Liver (tissue), 9 donors: Measurements from ENCODE around the gene PSG7. TPM values are rescaled to one million over a fixed set of nuclear protein-coding genes. Genes with fewer than 3 reads are reported as not detected.
"Not testable (repeated sequence)": the region's sequence is repeated elsewhere in the genome, so short reads cannot be mapped to it uniquely, and the experiment has no call there.

ENCODE experiments used
- DNase-seq: peaks from one replicate; pipeline ENCODE4 v3.0.0-alpha.2; 2017; ENCODE audit warnings: low spot score
- H3K27ac ChIP-seq, 2 donors: one replicate each; pipeline ENCODE4 v1.7.0; 2013; ENCODE audit warnings: inconsistent platforms in 2 of 2, low read length in 2 of 2, control low read depth in 1 of 2, low read depth in 1 of 2, mild to moderate bottlenecking in 1 of 2
- H3K27me3 ChIP-seq, 4 donors: one replicate each; pipeline versions ENCODE4 v1.6.1 to v1.7.0; 2013; ENCODE audit warnings: low read length in 3 of 4, inconsistent platforms in 1 of 4, mild to moderate bottlenecking in 1 of 4, moderate library complexity in 1 of 4; ENCODE audit not compliant: control insufficient read depth in 4 of 4, insufficient read depth in 4 of 4
- H3K36me3 ChIP-seq, 4 donors: one replicate each; pipeline versions ENCODE4 v1.6.1 to v1.7.0; 2013; ENCODE audit warnings: low read length in 3 of 4, mild to moderate bottlenecking in 3 of 4, low read depth in 1 of 4, moderate library complexity in 1 of 4; ENCODE audit not compliant: control insufficient read depth in 4 of 4, insufficient read depth in 3 of 4
- H3K4me1 ChIP-seq, 4 donors: one replicate each; pipeline versions ENCODE4 v1.6.1 to v1.7.0; 2013; ENCODE audit warnings: low read length in 3 of 4, mild to moderate bottlenecking in 3 of 4, moderate library complexity in 1 of 4; ENCODE audit not compliant: control insufficient read depth in 4 of 4, insufficient read depth in 4 of 4
- H3K4me3 ChIP-seq, 3 donors: one replicate each; pipeline versions ENCODE4 v1.6.1 to v1.7.0; 2013; ENCODE audit warnings: low read length in 3 of 3, control low read depth in 1 of 3, low read depth in 1 of 3, mild to moderate bottlenecking in 1 of 3
- H3K9ac ChIP-seq, 2 donors: one replicate each; pipeline ENCODE4 v1.7.0; 2013; ENCODE audit warnings: low read length in 2 of 2, mild to moderate bottlenecking in 2 of 2, moderate library complexity in 2 of 2, control low read depth in 1 of 2, low read depth in 1 of 2
- H3K9me3 ChIP-seq, 4 donors: one replicate each; pipeline versions ENCODE4 v1.6.1 to v1.7.0; 2013; ENCODE audit warnings: low read length in 3 of 4; ENCODE audit not compliant: control insufficient read depth in 4 of 4
- WGBS: extraction: QIAGEN DNeasy Blood & Tissue Kit; methylation state at CpG from one replicate; pipeline ENCODE4 v1.1.7; 2013; 5-methylcytosine and 5-hydroxymethylcytosine counted together
- polyA plus RNA-seq, 2 donors: library from polyadenylated mRNA; stranded (reverse) in 1 of 2; unstranded in 1 of 2; fragments of 200-250 nt in 1 of 2; fragments of >200 nt in 1 of 2; fragmentation: Nextera tagmentation in 1 of 2; extraction: Ambion mirVana in 1 of 2; gene quantifications; one replicate each; pipeline versions ENCODE4 v1.2.1 to v1.2.3, GENCODE V29; 2013 to 2015
- total RNA-seq, 2 donors: library from RNA; depleted of rRNA; stranded (reverse); fragments of >200 nt; gene quantifications; one replicate each; pipeline ENCODE4 v1.2.3, GENCODE V29; 2014
- donor health status: healthy.
- donor health status: healthy.
- donor health status: healthy.
- donor health status: healthy.
- donor health status: healthy.

PSG7 gene
- total and polyA plus RNA-seq, 4 donors, result not detected

DNA sequence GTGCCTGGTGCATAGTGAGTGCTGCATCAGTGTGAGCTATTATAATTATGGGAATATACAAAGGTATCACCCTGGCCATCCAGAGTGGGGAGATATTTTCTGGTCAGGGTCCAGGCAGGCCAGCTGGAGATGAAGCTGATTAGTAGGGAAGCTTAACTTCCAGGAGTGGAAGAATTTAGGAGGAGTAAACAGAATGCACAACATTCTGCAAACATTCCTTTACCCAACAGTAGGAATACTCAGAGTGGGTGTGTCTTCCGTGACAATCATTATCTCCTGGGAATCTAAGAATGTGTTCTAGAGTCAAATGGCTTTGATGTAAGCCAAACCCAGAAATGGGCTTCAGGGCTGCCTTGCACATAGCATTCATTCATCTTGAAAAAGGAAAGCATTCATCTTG, 38.4 kb downstream of the PSG7 start:
- not testable (repeated sequence) for H3K27ac ChIP-seq, H3K4me1 ChIP-seq, DNase-seq, H3K36me3 ChIP-seq, H3K4me3 ChIP-seq, H3K9me3 ChIP-seq, H3K9ac ChIP-seq, H3K27me3 ChIP-seq
- 44% methylated on average over 1 of the region's 1 CpG for WGBS

DNA sequence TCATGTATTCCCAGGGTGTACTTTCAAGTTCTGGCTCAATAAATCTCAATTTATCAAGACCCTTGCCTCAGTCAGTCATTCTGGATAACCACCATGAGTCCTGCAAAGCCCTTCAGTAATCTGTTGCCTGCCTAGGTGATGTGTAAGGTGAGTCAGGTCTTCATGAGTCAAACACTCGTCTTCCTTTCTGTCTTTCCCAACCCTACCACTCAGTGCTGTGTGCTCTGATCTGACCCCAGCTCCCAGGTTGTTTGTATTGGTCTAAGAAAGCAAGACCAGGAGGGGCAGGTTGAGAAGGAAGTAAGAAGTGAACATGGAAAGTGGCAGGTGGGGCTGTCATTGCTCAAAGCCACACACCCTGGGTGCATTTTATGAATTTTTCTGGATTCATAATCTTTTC, 39.3 kb downstream of the PSG7 start:
- DNase-seq, H3K9ac ChIP-seq, H3K27me3 ChIP-seq, H3K27ac ChIP-seq, H3K4me3 ChIP-seq, H3K9me3 ChIP-seq, H3K36me3 ChIP-seq, H3K4me1 ChIP-seq: not testable (repeated sequence)
- 16% methylated on average over 1 of the region's 1 CpG for WGBS

DNA sequence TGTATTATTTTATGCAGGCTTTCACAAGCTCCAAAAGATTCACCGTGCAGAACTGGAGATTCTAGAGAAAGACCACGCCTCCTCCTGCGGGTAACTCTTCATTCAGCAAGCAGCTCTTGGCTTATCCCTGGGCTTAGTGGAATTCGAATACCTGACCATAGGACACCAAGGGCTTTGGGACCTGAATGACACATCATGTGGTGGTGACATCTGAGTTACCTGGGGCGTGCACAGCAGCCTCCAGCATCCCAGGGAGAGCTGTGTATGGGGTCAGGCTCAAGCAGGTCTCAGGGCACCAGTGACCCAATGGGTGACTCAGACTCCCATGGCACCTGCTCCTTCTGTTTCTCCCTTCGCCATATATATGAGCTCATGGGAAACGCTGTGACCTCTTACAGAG, 46.6 kb downstream of the PSG7 start:
- not testable (repeated sequence) for H3K36me3 ChIP-seq, H3K27me3 ChIP-seq, H3K27ac ChIP-seq, H3K9ac ChIP-seq, H3K9me3 ChIP-seq, DNase-seq, H3K4me3 ChIP-seq, H3K4me1 ChIP-seq
- 83% methylated on average over 7 of the region's 7 CpGs for WGBS

DNA sequence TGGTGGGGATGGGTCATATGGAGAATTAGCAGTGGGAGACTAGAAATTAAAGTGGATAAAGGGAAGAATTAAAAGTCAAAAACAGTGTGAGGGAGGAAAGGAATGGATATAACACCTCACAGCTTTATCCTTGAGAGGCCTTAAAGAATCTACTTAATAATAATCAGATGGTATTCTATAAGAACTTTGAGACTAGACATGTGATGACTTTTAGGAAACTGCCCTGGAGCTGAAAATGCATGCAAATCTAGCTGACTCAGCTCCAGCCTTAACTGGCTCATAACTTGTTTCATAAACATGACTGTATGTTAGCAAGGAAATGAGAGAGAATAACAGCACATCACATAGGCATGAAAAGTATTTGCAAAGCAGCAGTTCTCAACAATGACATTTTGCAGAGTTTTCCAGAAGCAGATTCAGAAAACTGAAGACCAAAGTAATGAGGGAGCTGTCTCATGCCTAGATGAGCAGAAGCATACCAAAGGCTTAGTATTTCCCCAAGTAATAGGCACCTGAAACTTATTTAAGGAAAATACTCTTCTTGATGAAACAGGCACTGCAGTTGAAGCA, 49.0 kb downstream of the PSG7 start:
- H3K9me3 ChIP-seq, H3K27me3 ChIP-seq, H3K4me3 ChIP-seq, DNase-seq, H3K36me3 ChIP-seq, H3K4me1 ChIP-seq, H3K9ac ChIP-seq, H3K27ac ChIP-seq: not testable (repeated sequence)

DNA sequence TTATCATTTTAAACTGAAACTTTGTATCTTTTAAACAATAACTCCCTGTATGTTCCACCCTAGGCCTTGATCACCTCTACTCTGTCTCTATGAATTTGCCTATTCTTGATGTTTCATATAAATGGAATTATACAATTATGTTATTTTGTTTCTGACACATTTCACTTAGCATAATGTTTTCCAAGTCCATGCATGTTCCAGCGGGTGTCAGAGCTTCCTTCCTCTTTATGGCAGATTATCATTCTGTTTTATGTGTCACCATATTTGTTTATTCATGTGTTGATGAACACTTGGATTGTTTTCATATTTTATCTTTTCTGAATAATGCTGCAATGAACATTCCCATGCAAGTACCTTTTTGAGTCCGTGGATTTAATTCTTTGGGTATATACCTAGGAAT, 54.3 kb downstream of the PSG7 start:
- not testable (repeated sequence) for DNase-seq, H3K9ac ChIP-seq, H3K4me3 ChIP-seq, H3K27me3 ChIP-seq, H3K9me3 ChIP-seq, H3K4me1 ChIP-seq, H3K27ac ChIP-seq, H3K36me3 ChIP-seq
- 69% methylated on average over 2 of the region's 2 CpGs for WGBS

DNA sequence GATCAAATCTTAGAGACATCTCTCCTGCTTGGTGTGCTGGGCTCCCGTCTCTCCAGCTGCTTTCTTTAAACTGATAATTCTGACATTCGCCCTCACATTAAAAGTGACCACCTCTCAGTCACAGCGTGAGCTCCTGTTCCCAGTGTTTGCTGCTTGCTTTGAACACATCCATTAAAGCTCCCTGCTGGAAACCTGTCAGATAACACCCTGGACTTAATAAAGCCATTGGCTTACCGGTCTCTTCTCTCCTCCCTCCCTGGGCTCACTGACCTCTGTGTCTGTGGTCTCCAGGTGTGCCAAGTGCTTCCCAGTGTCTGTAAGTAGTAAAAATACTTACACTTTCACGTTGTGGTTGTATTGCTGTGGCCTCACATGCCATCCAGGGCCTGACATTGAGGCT, 55.0 kb downstream of the PSG7 start:
- not testable (repeated sequence) for H3K4me1 ChIP-seq, H3K36me3 ChIP-seq, H3K4me3 ChIP-seq, H3K9me3 ChIP-seq, H3K27me3 ChIP-seq, H3K27ac ChIP-seq, H3K9ac ChIP-seq, DNase-seq
- 32% methylated on average over 5 of the region's 5 CpGs for WGBS
